Measurements from ENCODE around the gene SNRNP35.
"Not testable (repeated sequence)": the region's sequence is repeated elsewhere in the genome, so short reads cannot be mapped to it uniquely, and the experiment has no call there.

DNA sequence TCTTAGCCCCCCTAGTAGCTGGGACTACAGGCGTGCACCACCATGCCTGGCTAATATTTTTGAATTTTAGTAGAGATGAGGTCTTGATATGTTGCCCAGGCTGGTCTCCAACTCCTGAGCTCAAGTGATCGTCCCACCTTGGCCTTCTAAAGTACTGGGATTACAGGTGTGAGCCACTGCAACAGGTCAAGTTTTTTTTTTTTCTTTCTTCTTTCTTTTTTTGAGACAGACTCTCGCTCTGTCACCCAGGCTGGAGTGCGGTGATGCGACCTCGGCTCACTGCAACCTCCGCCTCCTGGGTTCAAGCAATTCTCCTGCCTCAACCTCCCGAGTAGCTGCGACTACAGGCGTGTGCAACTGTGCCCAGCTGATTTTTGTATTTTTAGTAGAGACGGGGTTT is 5.2 kb downstream of the SNRNP35 start:
- not testable (repeated sequence) for TF ChIP-seq CTCF (conservative IDR thresholded peaks at IDR 0.05; ENCODE audit: low read depth, low read length); EZH2 (IDR thresholded peaks at IDR 0.05; ENCODE audit: borderline replicate concordance, low read depth, low read length, poor library complexity, severe bottlenecking)

All from A673 (cell line).